Measurements from ENCODE around the gene NFX1. TPM values are rescaled to one million over a fixed set of nuclear protein-coding genes. Genes with fewer than 3 reads are reported as not detected.

Gene NFX1
- total and polyA plus RNA-seq, 9 of the 15 experiments (the other 6 are each of a cell fraction or from before 2014, with no cell fraction given): 8.8 to 38.9 (median 26.8) TPM

DNA sequence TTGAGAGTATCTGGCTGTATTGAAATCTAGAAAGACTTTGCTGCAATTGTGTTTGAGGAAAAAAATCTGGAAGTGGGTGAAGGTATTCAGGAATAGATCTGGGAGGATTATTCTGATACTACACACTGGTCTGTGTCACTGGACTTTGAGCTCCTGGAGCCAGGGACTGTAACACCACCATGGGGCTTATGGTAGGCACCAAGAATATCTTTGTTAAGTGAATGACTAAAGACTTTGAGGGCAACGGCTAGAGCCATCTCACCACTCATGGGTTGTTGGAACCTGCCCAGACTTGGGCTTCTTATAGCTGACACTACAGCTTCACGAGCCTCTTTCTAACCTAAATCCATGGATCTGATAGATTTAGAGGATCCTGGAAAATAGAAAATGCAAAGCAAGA, 10.2 kb downstream of the NFX1 start (continued):
- TF ChIP-seq, protein P1, sequence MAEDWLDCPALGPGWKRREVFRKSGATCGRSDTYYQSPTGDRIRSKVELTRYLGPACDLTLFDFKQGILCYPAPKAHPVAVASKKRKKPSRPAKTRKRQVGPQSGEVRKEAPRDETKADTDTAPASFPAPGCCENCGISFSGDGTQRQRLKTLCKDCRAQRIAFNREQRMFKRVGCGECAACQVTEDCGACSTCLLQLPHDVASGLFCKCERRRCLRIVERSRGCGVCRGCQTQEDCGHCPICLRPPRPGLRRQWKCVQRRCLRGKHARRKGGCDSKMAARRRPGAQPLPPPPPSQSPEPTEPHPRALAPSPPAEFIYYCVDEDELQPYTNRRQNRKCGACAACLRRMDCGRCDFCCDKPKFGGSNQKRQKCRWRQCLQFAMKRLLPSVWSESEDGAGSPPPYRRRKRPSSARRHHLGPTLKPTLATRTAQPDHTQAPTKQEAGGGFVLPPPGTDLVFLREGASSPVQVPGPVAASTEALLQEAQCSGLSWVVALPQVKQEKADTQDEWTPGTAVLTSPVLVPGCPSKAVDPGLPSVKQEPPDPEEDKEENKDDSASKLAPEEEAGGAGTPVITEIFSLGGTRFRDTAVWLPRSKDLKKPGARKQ (CRISPR knock-in tag; IDR thresholded peaks at IDR 0.05): no peak
- TF ChIP-seq, protein P2, sequence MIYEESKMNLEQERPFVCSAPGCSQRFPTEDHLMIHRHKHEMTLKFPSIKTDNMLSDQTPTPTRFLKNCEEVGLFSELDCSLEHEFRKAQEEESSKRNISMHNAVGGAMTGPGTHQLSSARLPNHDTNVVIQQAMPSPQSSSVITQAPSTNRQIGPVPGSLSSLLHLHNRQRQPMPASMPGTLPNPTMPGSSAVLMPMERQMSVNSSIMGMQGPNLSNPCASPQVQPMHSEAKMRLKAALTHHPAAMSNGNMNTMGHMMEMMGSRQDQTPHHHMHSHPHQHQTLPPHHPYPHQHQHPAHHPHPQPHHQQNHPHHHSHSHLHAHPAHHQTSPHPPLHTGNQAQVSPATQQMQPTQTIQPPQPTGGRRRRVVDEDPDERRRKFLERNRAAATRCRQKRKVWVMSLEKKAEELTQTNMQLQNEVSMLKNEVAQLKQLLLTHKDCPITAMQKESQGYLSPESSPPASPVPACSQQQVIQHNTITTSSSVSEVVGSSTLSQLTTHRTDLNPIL (CRISPR knock-in tag; IDR thresholded peaks at IDR 0.05): no peak
- no peak for TF ChIP-seq PCBP1 (IDR thresholded peaks at IDR 0.05; ENCODE audit: low read depth, low read length, poor library complexity, severe bottlenecking)
- no peak for TF ChIP-seq ARNT (IDR thresholded peaks at IDR 0.05)
- TF ChIP-seq SMAD4 (CRISPR knock-in tag; conservative IDR thresholded peaks at IDR 0.05): no peak
- no peak for TF ChIP-seq ZBTB7A (IDR thresholded peaks at IDR 0.05; ENCODE audit: borderline replicate concordance, control insufficient read depth, low read depth, low read length)
- no peak for TF ChIP-seq BRD9 (IDR thresholded peaks at IDR 0.05; ENCODE audit: low read depth, partially characterized antibody)
- TF ChIP-seq, protein P3, sequence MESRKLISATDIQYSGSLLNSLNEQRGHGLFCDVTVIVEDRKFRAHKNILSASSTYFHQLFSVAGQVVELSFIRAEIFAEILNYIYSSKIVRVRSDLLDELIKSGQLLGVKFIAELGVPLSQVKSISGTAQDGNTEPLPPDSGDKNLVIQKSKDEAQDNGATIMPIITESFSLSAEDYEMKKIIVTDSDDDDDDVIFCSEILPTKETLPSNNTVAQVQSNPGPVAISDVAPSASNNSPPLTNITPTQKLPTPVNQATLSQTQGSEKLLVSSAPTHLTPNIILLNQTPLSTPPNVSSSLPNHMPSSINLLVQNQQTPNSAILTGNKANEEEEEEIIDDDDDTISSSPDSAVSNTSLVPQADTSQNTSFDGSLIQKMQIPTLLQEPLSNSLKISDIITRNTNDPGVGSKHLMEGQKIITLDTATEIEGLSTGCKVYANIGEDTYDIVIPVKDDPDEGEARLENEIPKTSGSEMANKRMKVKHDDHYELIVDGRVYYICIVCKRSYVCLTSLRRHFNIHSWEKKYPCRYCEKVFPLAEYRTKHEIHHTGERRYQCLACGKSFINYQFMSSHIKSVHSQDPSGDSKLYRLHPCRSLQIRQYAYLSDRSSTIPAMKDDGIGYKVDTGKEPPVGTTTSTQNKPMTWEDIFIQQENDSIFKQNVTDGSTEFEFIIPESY (CRISPR knock-in tag; IDR thresholded peaks at IDR 0.05): no peak
- no peak for TF ChIP-seq C11orf30 (IDR thresholded peaks at IDR 0.05; ENCODE audit: low read depth)

All from K562 (cell line).